Measurements from ENCODE around the gene BABAM2.

DNA sequence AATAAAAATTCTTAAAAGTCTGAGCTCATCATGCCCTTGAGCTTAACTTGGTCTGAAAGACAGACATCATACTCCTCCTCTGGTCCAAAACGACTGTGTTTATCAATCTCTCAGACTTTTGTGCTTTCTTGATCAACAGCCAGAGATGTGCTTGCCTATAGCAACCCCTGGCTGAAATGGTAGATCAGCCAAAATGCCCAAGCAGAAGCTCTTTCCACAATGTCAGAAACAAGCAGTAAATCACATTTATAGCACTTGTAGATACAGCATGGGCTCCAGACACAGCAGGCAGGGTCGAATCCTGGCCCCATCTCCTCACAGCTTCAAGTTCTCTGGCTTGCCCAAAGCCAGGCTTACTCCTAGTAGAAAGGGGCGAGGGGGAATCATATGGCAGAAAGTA, 391.7 kb downstream of the BABAM2 start:
- TF ChIP-seq CTCF (IDR thresholded peaks at IDR 0.05) (no peak), POLR2A (IDR thresholded peaks at IDR 0.05) (no peak)

All from thyroid gland (tissue), 4 donors.